Astrocyte (in vitro differentiated cells and primary cell): Measurements from ENCODE around the gene C3. TPM values are rescaled to one million over a fixed set of nuclear protein-coding genes. Genes with fewer than 3 reads are reported as not detected.

Source experiments
- DNase-seq: peaks from one replicate; pipeline ENCODE4 v3.0.0-alpha.2; 2010; ENCODE audit warnings: low read depth
- FAIRE-seq: peaks from 2 replicates; lab custom pipeline; 2011; peaks lifted over from hg19 to GRCh38; lab: Jason Lieb, UNC
- H2AFZ ChIP-seq: 2 replicates; pipeline ENCODE4 v1.6.0; 2012; ENCODE audit warnings: low read depth, low read length, inconsistent platforms
- H3K27ac ChIP-seq: 2 replicates; pipeline ENCODE4 v1.5.1; 2011; ENCODE audit warnings: low read depth, low read length, inconsistent platforms
- H3K27me3 ChIP-seq: 2 replicates; pipeline ENCODE4 v1.6.0; 2011; ENCODE audit warnings: low read length, inconsistent platforms; ENCODE audit not compliant: insufficient read depth
- H3K36me3 ChIP-seq: 2 replicates; pipeline ENCODE4 v1.5.1; 2011; ENCODE audit warnings: low read length, inconsistent platforms; ENCODE audit not compliant: insufficient read depth
- H3K4me1 ChIP-seq: 2 replicates; pipeline ENCODE4 v1.5.1; 2011; ENCODE audit warnings: low read length, inconsistent platforms; ENCODE audit not compliant: insufficient read depth
- H3K4me2 ChIP-seq: 2 replicates; pipeline ENCODE4 v1.6.0; 2012; ENCODE audit warnings: low read length, inconsistent platforms
- H3K4me3 ChIP-seq: 2 replicates; pipeline ENCODE4 v1.5.1; 2011; ENCODE audit warnings: low read depth, mild to moderate bottlenecking, low read length, inconsistent platforms; ENCODE audit not compliant: insufficient read depth
- H3K79me2 ChIP-seq: 2 replicates; pipeline ENCODE4 v1.6.0; 2012; ENCODE audit warnings: mild to moderate bottlenecking, low read length, inconsistent platforms; ENCODE audit not compliant: insufficient read depth
- H3K9ac ChIP-seq: 2 replicates; pipeline ENCODE4 v1.6.0; 2012; ENCODE audit warnings: mild to moderate bottlenecking, low read length, inconsistent platforms
- H3K9me3 ChIP-seq: 2 replicates; pipeline ENCODE4 v1.5.1; 2012; ENCODE audit warnings: low read depth, mild to moderate bottlenecking, low read length, inconsistent platforms; ENCODE audit not compliant: insufficient read depth
- H4K20me1 ChIP-seq: 2 replicates; pipeline ENCODE4 v1.6.0; 2012; ENCODE audit warnings: low read length, inconsistent platforms; ENCODE audit not compliant: insufficient read depth
- H3K27ac Mint-ChIP-seq: one replicate; pipeline ENCODE4 v1.8.0; 2021; ENCODE audit warnings: mild to moderate bottlenecking, mixed read lengths; ENCODE audit not compliant: unreplicated experiment
- H3K27me3 Mint-ChIP-seq: one replicate; pipeline ENCODE4 v1.8.0; 2021; ENCODE audit warnings: low read depth, mixed read lengths; ENCODE audit not compliant: unreplicated experiment
- H3K36me3 Mint-ChIP-seq: one replicate; pipeline ENCODE4 v1.8.0; 2021; ENCODE audit warnings: low read depth, mixed read lengths; ENCODE audit not compliant: unreplicated experiment
- H3K4me1 Mint-ChIP-seq: one replicate; pipeline ENCODE4 v1.8.0; 2021; ENCODE audit warnings: low read depth, mixed read lengths; ENCODE audit not compliant: unreplicated experiment
- H3K4me3 Mint-ChIP-seq: one replicate; pipeline ENCODE4 v1.8.0; 2021; ENCODE audit warnings: mild to moderate bottlenecking, moderate library complexity, mixed read lengths; ENCODE audit not compliant: unreplicated experiment
- H3K9me3 Mint-ChIP-seq: one replicate; pipeline ENCODE4 v1.8.0; 2021; ENCODE audit warnings: mild to moderate bottlenecking, mixed read lengths; ENCODE audit not compliant: unreplicated experiment
- CTCF ChIP-seq: IDR thresholded peaks from 2 replicates; pipeline ENCODE4 v1.5.1; 2011; ENCODE audit warnings: low read depth, mild to moderate bottlenecking, inconsistent platforms, low read length, moderate library complexity; ENCODE audit not compliant: insufficient read depth
- EZH2 ChIP-seq: IDR thresholded peaks from 2 replicates; pipeline ENCODE4 v1.6.1; 2012; ENCODE audit warnings: mild to moderate bottlenecking, low read length, inconsistent platforms; ENCODE audit not compliant: insufficient read depth
- total RNA-seq: library from RNA; stranded (reverse); gene quantifications from 2 replicates; pipeline ENCODE4 v1.2.1, GENCODE V29; 2021

Gene C3
- total RNA-seq, 1 donor from 2014 or later: 2.4 TPM

- H3K9me3 Mint-ChIP-seq: peaks cover 30% of the 10 kb centered on the region
- DNase-seq: no peak
Observed at GRCh38 chr19:6680141-6680540, 40.3 kb downstream of the C3 start.

GRCh38 chr19:6679139-6679538, 41.3 kb downstream of the C3 start:
- H2AFZ ChIP-seq: no peak overlapping the region
- H3K4me2 ChIP-seq: no peak overlapping the region
- H3K9me3 ChIP-seq: no peaks in the 10 kb centered on the region
- H4K20me1 ChIP-seq: no peaks in the 10 kb centered on the region
- peaks cover 21% of the 10 kb centered on the region for H3K9me3 Mint-ChIP-seq
- FAIRE-seq (no peak), DNase-seq (no peak)
- no peak overlapping the region for H3K4me3 ChIP-seq
- H3K36me3 Mint-ChIP-seq: no peaks in the 10 kb centered on the region
- H3K27me3 ChIP-seq: no peaks in the 10 kb centered on the region
- H3K27ac ChIP-seq: no peak overlapping the region
- no peak overlapping the region for H3K9ac ChIP-seq
- H3K36me3 ChIP-seq: no peaks in the 10 kb centered on the region
- no peaks in the 10 kb centered on the region for H3K4me1 Mint-ChIP-seq
- TF ChIP-seq EZH2 (no peak), CTCF (no peak)
- H3K27me3 Mint-ChIP-seq: no peaks in the 10 kb centered on the region
- H3K4me3 Mint-ChIP-seq: no peak overlapping the region
- H3K79me2 ChIP-seq: no peaks in the 10 kb centered on the region
- H3K27ac Mint-ChIP-seq: no peak overlapping the region
- H3K4me1 ChIP-seq: peaks cover 4% of the 10 kb centered on the region

More at GRCh38 chr19:6680141-6680540, 40.3 kb downstream of the C3 start:
- Histone ChIP-seq H3K4me2 (no peak overlapping the region), H3K4me3 (no peak overlapping the region), H3K27ac (no peak overlapping the region), H3K79me2 (no peaks in the 10 kb centered on the region), H4K20me1 (no peaks in the 10 kb centered on the region), H3K36me3 (no peaks in the 10 kb centered on the region), H3K9me3 (no peaks in the 10 kb centered on the region), H3K9ac (no peak overlapping the region), H2AFZ (no peak overlapping the region), H3K27me3 (no peaks in the 10 kb centered on the region), H3K4me1 (no peaks in the 10 kb centered on the region)
- Mint-ChIP-seq H3K27me3 (peaks cover 2% of the 10 kb centered on the region), H3K4me1 (no peaks in the 10 kb centered on the region), H3K36me3 (no peaks in the 10 kb centered on the region), H3K27ac (no peak overlapping the region), H3K4me3 (no peak overlapping the region)
- FAIRE-seq: no peak
- TF ChIP-seq EZH2 (no peak), CTCF (no peak)

- no peak for FAIRE-seq
- Histone ChIP-seq H3K4me3 (no peak overlapping the region), H3K27ac (no peak overlapping the region), H3K4me2 (no peak overlapping the region), H3K27me3 (no peaks in the 10 kb centered on the region), H3K36me3 (no peaks in the 10 kb centered on the region), H2AFZ (no peak overlapping the region), H3K4me1 (peaks cover 4% of the 10 kb centered on the region), H4K20me1 (no peaks in the 10 kb centered on the region), H3K9me3 (no peaks in the 10 kb centered on the region), H3K79me2 (no peaks in the 10 kb centered on the region), H3K9ac (no peak overlapping the region)
- H3K4me3 Mint-ChIP-seq: no peak overlapping the region
- DNase-seq: peak; percentile 22
- no peak overlapping the region for H3K27ac Mint-ChIP-seq
- no peaks in the 10 kb centered on the region for H3K27me3 Mint-ChIP-seq
- TF ChIP-seq EZH2 (no peak), CTCF (no peak)
- H3K4me1 Mint-ChIP-seq: no peaks in the 10 kb centered on the region
- H3K9me3 Mint-ChIP-seq: peaks cover 20% of the 10 kb centered on the region
- no peaks in the 10 kb centered on the region for H3K36me3 Mint-ChIP-seq
Observed at GRCh38 chr19:6678690-6679109, 41.8 kb downstream of the C3 start.
